Ishikawa (cell line): ENCODE measurements around the gene C10orf105.

ENCODE experiments used
- CEBPB ChIP-seq: IDR thresholded peaks from 2 replicates; pipeline ENCODE4 v1.6.1; 2012
- CREB1 ChIP-seq: IDR thresholded peaks from 2 replicates; pipeline ENCODE4 v1.6.1; 2012; ENCODE audit warnings: low read depth
- EGR1 ChIP-seq: IDR thresholded peaks from 2 replicates; pipeline ENCODE4 v1.6.1; 2012
- EP300 ChIP-seq: IDR thresholded peaks from 2 replicates; pipeline ENCODE4 v1.6.1; 2012; ENCODE audit warnings: borderline replicate concordance
- FOXM1 ChIP-seq: IDR thresholded peaks from 2 replicates; pipeline ENCODE4 v1.6.1; 2012; ENCODE audit warnings: low read depth, borderline replicate concordance
- MAX ChIP-seq: IDR thresholded peaks from 2 replicates; pipeline ENCODE4 v1.6.1; 2012
- NFIC ChIP-seq: IDR thresholded peaks from 2 replicates; pipeline ENCODE4 v1.6.1; 2012
- RAD21 ChIP-seq: IDR thresholded peaks from 2 replicates; pipeline ENCODE4 v1.6.1; 2012; ENCODE audit warnings: low read depth
- TAF1 ChIP-seq: IDR thresholded peaks from 2 replicates; pipeline ENCODE4 v1.6.1; 2012; ENCODE audit warnings: low read depth, mild to moderate bottlenecking
- TCF12 ChIP-seq: IDR thresholded peaks from 2 replicates; pipeline ENCODE4 v1.6.1; 2012; ENCODE audit warnings: low read depth
- TEAD4 ChIP-seq: IDR thresholded peaks from 2 replicates; pipeline ENCODE4 v1.6.1; 2012
- USF1 ChIP-seq: IDR thresholded peaks from 2 replicates; pipeline ENCODE4 v1.6.1; 2012
- YY1 ChIP-seq: IDR thresholded peaks from 2 replicates; pipeline ENCODE4 v1.6.1; 2012; ENCODE audit warnings: low read depth
- ZBTB7A ChIP-seq: IDR thresholded peaks from 2 replicates; pipeline ENCODE4 v1.6.1; 2012; ENCODE audit warnings: low read depth
- TF ChIP-seq, protein P1 (sequence below): IDR thresholded peaks from 2 replicates; pipeline ENCODE4 v1.6.1; 2012; ENCODE audit warnings: low read depth, mild to moderate bottlenecking

C10orf105 gene

DNA sequence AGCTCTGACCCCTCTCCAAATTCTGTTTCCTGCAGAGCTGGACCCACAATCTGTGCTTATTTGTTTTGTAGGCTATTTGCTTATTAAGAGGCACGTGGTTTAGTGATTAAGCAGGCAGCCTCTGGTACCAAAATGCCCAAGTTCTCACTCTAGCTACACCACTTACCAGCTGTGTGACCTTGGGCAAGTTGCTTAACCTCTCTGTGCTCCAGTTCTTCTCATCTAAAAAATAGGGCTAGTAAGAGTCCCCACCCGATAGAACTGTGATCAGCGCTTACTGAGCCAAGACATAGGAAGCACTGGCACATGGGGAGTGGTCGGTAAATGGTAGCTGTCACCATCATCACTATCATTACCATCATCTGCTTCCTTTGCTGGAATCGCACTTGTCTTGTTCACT lies 20.8 kb downstream of the C10orf105 start:
- no peak for TF ChIP-seq RAD21
- no peak for TF ChIP-seq CEBPB

DNA sequence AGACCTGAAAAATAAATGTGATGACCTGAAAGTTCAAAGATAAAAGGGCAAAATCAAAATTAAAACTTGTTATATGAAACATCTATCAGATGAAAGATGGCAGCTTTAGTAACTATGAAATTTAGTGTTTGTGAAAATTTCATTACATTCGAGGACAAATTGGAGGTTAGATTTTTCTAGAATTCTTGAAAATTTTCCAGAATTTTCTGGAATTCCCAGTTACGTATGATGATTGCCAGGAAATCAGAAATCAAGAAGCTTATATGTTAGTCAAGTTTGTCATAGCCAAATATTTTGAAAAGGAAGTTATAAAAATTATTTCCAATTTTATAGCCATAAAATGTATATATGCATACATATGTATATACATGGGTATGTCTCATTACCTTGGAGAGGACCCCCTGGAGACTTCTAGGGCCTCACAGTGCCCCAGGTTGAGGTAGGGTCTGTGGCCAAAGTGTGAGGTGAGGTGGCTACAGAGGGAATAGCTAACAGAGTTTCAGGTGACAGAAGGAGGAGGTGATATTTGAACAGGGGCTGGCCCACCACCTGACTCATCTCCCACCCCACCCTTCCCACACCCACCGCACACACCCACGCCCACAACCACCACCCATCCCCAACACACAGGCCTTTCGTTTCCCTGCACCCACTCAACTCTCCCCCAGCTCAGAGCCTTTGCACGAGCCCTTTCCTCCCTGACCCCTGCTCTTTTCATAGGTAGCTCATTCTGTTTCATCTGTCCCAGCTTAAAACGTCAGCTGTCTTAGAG lies 21.5 kb downstream of the C10orf105 start:
- TF ChIP-seq MAX = no peak
- no peak for TF ChIP-seq TEAD4
- TF ChIP-seq YY1 = no peak
- no peak for TF ChIP-seq FOXM1
- no peak for TF ChIP-seq USF1

DNA sequence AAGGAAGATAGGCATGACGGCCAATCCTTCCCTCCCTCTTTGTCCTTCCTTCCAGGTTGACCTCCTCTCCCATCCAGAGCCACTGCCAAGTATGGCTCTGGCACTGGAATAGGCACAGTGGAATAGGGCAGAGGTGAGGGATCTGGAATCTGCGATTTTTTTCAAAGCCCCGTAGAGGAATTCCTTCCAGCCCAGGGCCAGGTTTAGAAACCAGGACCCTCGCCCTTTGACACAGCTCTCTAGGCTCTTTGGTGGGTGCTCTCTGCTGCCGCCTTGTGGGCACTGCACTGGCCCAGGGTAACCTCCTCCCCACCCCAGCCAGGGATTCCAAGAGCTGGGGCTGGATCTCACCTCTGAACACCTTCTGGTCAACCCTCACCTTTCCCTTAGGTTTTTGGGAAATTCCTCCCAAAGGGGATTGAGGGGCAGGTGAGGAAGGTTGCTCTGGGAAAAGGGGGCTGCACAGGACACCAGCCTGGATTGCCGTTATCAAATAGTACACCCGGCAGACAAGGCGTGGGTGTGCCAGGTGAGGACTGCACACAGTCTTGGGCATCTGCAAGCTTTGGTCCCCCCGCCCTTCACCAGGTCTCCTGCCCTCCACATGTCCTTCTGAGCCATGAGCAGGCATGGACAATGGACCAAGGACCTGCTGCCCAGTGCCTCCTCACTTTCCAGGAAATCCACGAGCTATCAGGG lies 22.8 kb downstream of the C10orf105 start:
- TF ChIP-seq NFIC (0 out of 2 replicates have a peak, but pooled peaks have one; percentile 9), ZBTB7A (0 out of 2 replicates have a peak, but pooled peaks have one; percentile 40), FOXM1 (no peak), EGR1 (no peak), MAX (no peak), RAD21 (peak; percentile 68)

- peak; percentile 98 for TF ChIP-seq TCF12
- TF ChIP-seq EP300 = peak; percentile 90
- TF ChIP-seq RAD21 = peak; percentile 21; the same call in 1 of the 2 replicates
- peak; percentile 89 for TF ChIP-seq TEAD4
- peak; percentile 41 for TF ChIP-seq MAX
- peak; percentile 69; the same call in 1 of the 2 replicates for TF ChIP-seq FOXM1
- 0 out of 2 replicates have a peak, but pooled peaks have one; percentile 59 for TF ChIP-seq ZBTB7A
- TF ChIP-seq EGR1 = no peak
- TF ChIP-seq, protein P1, sequence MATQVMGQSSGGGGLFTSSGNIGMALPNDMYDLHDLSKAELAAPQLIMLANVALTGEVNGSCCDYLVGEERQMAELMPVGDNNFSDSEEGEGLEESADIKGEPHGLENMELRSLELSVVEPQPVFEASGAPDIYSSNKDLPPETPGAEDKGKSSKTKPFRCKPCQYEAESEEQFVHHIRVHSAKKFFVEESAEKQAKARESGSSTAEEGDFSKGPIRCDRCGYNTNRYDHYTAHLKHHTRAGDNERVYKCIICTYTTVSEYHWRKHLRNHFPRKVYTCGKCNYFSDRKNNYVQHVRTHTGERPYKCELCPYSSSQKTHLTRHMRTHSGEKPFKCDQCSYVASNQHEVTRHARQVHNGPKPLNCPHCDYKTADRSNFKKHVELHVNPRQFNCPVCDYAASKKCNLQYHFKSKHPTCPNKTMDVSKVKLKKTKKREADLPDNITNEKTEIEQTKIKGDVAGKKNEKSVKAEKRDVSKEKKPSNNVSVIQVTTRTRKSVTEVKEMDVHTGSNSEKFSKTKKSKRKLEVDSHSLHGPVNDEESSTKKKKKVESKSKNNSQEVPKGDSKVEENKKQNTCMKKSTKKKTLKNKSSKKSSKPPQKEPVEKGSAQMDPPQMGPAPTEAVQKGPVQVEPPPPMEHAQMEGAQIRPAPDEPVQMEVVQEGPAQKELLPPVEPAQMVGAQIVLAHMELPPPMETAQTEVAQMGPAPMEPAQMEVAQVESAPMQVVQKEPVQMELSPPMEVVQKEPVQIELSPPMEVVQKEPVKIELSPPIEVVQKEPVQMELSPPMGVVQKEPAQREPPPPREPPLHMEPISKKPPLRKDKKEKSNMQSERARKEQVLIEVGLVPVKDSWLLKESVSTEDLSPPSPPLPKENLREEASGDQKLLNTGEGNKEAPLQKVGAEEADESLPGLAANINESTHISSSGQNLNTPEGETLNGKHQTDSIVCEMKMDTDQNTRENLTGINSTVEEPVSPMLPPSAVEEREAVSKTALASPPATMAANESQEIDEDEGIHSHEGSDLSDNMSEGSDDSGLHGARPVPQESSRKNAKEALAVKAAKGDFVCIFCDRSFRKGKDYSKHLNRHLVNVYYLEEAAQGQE = no peak
- TF ChIP-seq NFIC = peak; percentile 97
- no peak for TF ChIP-seq TAF1
- TF ChIP-seq CREB1 = no peak
- TF ChIP-seq YY1 = no peak
- peak; percentile 74 for TF ChIP-seq USF1
- TF ChIP-seq CEBPB = peak; percentile 30; the same call in 1 of the 2 replicates
Measured at GRCh38 chr10:71695502-71696476, 23.8 kb downstream of the C10orf105 start.

GRCh38 chr10:71694567-71694968 lies 25.0 kb downstream of the C10orf105 start:
- TF ChIP-seq ZBTB7A (peak; percentile 18; the same call in 1 of the 2 replicates), TAF1 (no peak), EGR1 (no peak)

GRCh38 chr10:71694039-71694501 lies 25.5 kb downstream of the C10orf105 start:
- no peak for TF ChIP-seq MAX
- TF ChIP-seq EP300 = no peak
- no peak; the same call in 1 of the 2 replicates for TF ChIP-seq ZBTB7A
- TF ChIP-seq YY1 = no peak
- no peak for TF ChIP-seq USF1
- no peak for TF ChIP-seq NFIC
- TF ChIP-seq RAD21 = no peak
- no peak for TF ChIP-seq FOXM1
- no peak for TF ChIP-seq TAF1
